Neutrophil (primary cell): ENCODE results near the gene P3R3URF.

ENCODE experiments used
- H3K27ac ChIP-seq: fragments of 200-600 bp; sonication (generic); 2 replicates; pipeline ENCODE4 v1.5.1; 2016; ENCODE audit warnings: mild to moderate bottlenecking, moderate library complexity
- H3K27me3 ChIP-seq: fragments of 200-600 bp; sonication (generic); 2 replicates; pipeline ENCODE4 v1.6.0; 2016; ENCODE audit warnings: mild to moderate bottlenecking
- H3K36me3 ChIP-seq: fragments of 200-600 bp; sonication (generic); 2 replicates; pipeline ENCODE4 v1.5.1; 2017
- H3K4me1 ChIP-seq, 2 experiments: fragments of 200-600 bp in 1 of 2; sonication (generic) in 1 of 2; 1 replicate in 1 of 2; 2 replicates in 1 of 2; pipeline versions ENCODE4 v1.5.1 to v1.6.1; 2013 to 2016; ENCODE audit warnings: low read depth in 1 of 2, low read length in 1 of 2, mild to moderate bottlenecking in 1 of 2, moderate library complexity in 1 of 2; ENCODE audit not compliant: control insufficient read depth in 1 of 2, insufficient read depth in 1 of 2
- H3K4me3 ChIP-seq, 2 experiments: fragments of 200-600 bp in 1 of 2; sonication (generic) in 1 of 2; 1 replicate in 1 of 2; 2 replicates in 1 of 2; pipeline ENCODE4 v1.5.1; 2013 to 2016; ENCODE audit warnings: low read depth in 1 of 2, low read length in 1 of 2, mild to moderate bottlenecking in 1 of 2, moderate library complexity in 1 of 2
- H3K9me3 ChIP-seq: fragments of 200-600 bp; sonication (generic); 2 replicates; pipeline ENCODE4 v1.5.1; 2016
- TF ChIP-seq, protein P1 (sequence below): fragments of 200-600 bp; sonication (generic); IDR thresholded peaks from 2 replicates; pipeline ENCODE4 v1.5.1; 2016; ENCODE audit warnings: antibody characterized with exemption

The P3R3URF gene

GRCh38 chr1:46133781-46134350, 42.4 kb downstream of the P3R3URF start:
- Histone ChIP-seq H3K27me3 (peaks cover 80% of the 10 kb centered on the region), H3K36me3 (no peaks in the 10 kb centered on the region), H3K4me3 (peak overlapping the region in 1 of 2 experiments; percentile 68), H3K9me3 (no peaks in the 10 kb centered on the region), H3K27ac (no peak overlapping the region), H3K4me1 (peaks cover 22% of the 10 kb centered on the region in 2 experiments)
- TF ChIP-seq, protein P1, sequence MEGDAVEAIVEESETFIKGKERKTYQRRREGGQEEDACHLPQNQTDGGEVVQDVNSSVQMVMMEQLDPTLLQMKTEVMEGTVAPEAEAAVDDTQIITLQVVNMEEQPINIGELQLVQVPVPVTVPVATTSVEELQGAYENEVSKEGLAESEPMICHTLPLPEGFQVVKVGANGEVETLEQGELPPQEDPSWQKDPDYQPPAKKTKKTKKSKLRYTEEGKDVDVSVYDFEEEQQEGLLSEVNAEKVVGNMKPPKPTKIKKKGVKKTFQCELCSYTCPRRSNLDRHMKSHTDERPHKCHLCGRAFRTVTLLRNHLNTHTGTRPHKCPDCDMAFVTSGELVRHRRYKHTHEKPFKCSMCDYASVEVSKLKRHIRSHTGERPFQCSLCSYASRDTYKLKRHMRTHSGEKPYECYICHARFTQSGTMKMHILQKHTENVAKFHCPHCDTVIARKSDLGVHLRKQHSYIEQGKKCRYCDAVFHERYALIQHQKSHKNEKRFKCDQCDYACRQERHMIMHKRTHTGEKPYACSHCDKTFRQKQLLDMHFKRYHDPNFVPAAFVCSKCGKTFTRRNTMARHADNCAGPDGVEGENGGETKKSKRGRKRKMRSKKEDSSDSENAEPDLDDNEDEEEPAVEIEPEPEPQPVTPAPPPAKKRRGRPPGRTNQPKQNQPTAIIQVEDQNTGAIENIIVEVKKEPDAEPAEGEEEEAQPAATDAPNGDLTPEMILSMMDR = no peak

DNA sequence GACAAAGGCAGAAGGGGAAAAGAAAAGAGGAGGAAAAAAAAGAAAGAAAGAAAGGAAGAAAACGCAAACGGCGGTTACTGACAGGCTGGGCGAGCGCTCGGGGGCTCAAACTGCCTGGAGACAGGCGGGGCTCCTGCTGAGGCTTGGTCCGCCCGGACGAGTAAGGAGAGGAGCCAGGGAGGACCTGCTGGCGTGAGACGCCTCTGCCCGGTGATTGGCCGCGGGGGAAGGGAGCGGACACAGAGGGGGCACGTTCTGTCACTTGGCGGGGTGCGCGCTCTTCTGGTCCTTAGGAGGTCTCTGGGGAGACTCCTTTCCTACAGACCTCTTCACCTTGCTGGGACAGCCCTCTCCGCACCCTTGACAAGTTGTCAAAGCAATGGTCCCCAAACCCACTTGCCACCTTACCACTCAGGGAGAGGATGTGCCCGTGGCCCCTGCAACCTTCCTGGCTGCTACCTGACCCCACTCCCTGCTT, 43.1 kb downstream of the P3R3URF start:
- H3K9me3 ChIP-seq = no peaks in the 10 kb centered on the region
- H3K36me3 ChIP-seq = no peaks in the 10 kb centered on the region
- peaks cover 22% of the 10 kb centered on the region in 2 experiments for H3K4me1 ChIP-seq
- no peak overlapping the region for H3K27ac ChIP-seq
- peaks cover 80% of the 10 kb centered on the region for H3K27me3 ChIP-seq
- H3K4me3 ChIP-seq = peak overlapping the region; percentile 68
- TF ChIP-seq, protein P1 = no peak

GRCh38 chr1:46132529-46133180, 43.6 kb downstream of the P3R3URF start, which contains the start of gene PIK3R3:
Gene PIK3R3, minus strand, starts transcription at chr1:46132629. Its CDS starts 677 bp downstream, at chr1:46131952.
- Histone ChIP-seq H3K36me3 (no peaks in the 10 kb centered on the region), H3K27me3 (peaks cover 85% of the 10 kb centered on the region), H3K4me3 (peak within 1 kb of the TSS; percentile 68), H3K4me1 (peaks cover 22% of the 10 kb centered on the region in 2 experiments), H3K27ac (no peak within 1 kb of the TSS), H3K9me3 (no peaks in the 10 kb centered on the region)
- TF ChIP-seq, protein P1 = no peak

GRCh38 chr1:46131712-46132528, 44.4 kb downstream of the P3R3URF start:
- Histone ChIP-seq H3K27me3 (peaks cover 83% of the 10 kb centered on the region), H3K4me3 (peak overlapping the region; percentile 68), H3K27ac (no peak overlapping the region), H3K4me1 (peaks cover 22% of the 10 kb centered on the region in 2 experiments), H3K9me3 (no peaks in the 10 kb centered on the region), H3K36me3 (no peaks in the 10 kb centered on the region)
- TF ChIP-seq, protein P1 = no peak

GRCh38 chr1:46131093-46131492, 45.2 kb downstream of the P3R3URF start:
- TF ChIP-seq, protein P1 = no peak
- Histone ChIP-seq H3K27ac (no peak overlapping the region), H3K4me3 (no peak overlapping the region), H3K9me3 (no peaks in the 10 kb centered on the region), H3K36me3 (no peaks in the 10 kb centered on the region), H3K4me1 (peaks cover 22% of the 10 kb centered on the region in 2 experiments), H3K27me3 (peaks cover 77% of the 10 kb centered on the region)
